Measurements from ENCODE around the gene CEACAM19.
"Not testable (repeated sequence)": the region's sequence is repeated elsewhere in the genome, so short reads cannot be mapped to it uniquely, and the experiment has no call there.

The CEACAM19 gene

GRCh38 chr19:44671400-44671799 lies at the start of gene CEACAM19:
CEACAM19 (plus strand) TSS chr19:44671482; CDS start chr19:44671932, 450 bp downstream.
- no peak for DNase-seq

- DNase-seq: peak; percentile 46 to 62
Observed at GRCh38 chr19:44623080-44623479, 48.2 kb upstream of the CEACAM19 start.

GRCh38 chr19:44623626-44624025 lies 47.7 kb upstream of the CEACAM19 start:
- DNase-seq: no peak

GRCh38 chr19:44624840-44625354 lies 46.4 kb upstream of the CEACAM19 start:
- no peak for DNase-seq

GRCh38 chr19:44625637-44626036 lies 45.6 kb upstream of the CEACAM19 start:
- not testable (repeated sequence) for DNase-seq

GRCh38 chr19:44626048-44626624 lies 45.1 kb upstream of the CEACAM19 start:
- no peak for DNase-seq

- DNase-seq: no peak
Observed at GRCh38 chr19:44627631-44628030, 43.7 kb upstream of the CEACAM19 start.

GRCh38 chr19:44628793-44629192 lies 42.5 kb upstream of the CEACAM19 start:
- DNase-seq: no peak

GRCh38 chr19:44631611-44632010 lies 39.7 kb upstream of the CEACAM19 start:
- DNase-seq: not testable (repeated sequence)

GRCh38 chr19:44634058-44634457 lies 37.2 kb upstream of the CEACAM19 start:
- not testable (repeated sequence) for DNase-seq

GRCh38 chr19:44634785-44635184 lies 36.5 kb upstream of the CEACAM19 start:
- no peak for DNase-seq

- DNase-seq: peak; percentile 56 to 68
Observed at GRCh38 chr19:44635581-44636438, 35.5 kb upstream of the CEACAM19 start.

- no peak for DNase-seq
Observed at GRCh38 chr19:44636439-44637389, 34.6 kb upstream of the CEACAM19 start.

GRCh38 chr19:44637390-44637764 lies 33.9 kb upstream of the CEACAM19 start:
- DNase-seq: no peak

- DNase-seq: no peak
Observed at GRCh38 chr19:44640518-44640917, 30.8 kb upstream of the CEACAM19 start.

GRCh38 chr19:44641501-44642265 lies 29.6 kb upstream of the CEACAM19 start:
- no peak for DNase-seq

GRCh38 chr19:44642377-44642776 lies 28.9 kb upstream of the CEACAM19 start:
- no peak for DNase-seq

- peak; percentile 17 to 21 for DNase-seq
Observed at GRCh38 chr19:44643605-44644401, 27.5 kb upstream of the CEACAM19 start, which contains the start of gene PVR. PVR (plus strand) TSS chr19:44643910; CDS start chr19:44644097, 187 bp downstream.

- DNase-seq: peak in 1 of 2 experiments; percentile 10
Observed at GRCh38 chr19:44644402-44645016, 26.8 kb upstream of the CEACAM19 start.

- no peak for DNase-seq
Observed at GRCh38 chr19:44645407-44646048, 25.8 kb upstream of the CEACAM19 start.
